SKM-1 treated with dmso at 0.1 percent for 144 hours (cell line): ENCODE results near the gene FBXL7.

ENCODE experiments used
- DNase-seq: peaks from one replicate; lab custom pipeline; 2025; ENCODE audit not compliant: unreplicated experiment; lab: John Stamatoyannopoulos, UW

The FBXL7 gene

DNA sequence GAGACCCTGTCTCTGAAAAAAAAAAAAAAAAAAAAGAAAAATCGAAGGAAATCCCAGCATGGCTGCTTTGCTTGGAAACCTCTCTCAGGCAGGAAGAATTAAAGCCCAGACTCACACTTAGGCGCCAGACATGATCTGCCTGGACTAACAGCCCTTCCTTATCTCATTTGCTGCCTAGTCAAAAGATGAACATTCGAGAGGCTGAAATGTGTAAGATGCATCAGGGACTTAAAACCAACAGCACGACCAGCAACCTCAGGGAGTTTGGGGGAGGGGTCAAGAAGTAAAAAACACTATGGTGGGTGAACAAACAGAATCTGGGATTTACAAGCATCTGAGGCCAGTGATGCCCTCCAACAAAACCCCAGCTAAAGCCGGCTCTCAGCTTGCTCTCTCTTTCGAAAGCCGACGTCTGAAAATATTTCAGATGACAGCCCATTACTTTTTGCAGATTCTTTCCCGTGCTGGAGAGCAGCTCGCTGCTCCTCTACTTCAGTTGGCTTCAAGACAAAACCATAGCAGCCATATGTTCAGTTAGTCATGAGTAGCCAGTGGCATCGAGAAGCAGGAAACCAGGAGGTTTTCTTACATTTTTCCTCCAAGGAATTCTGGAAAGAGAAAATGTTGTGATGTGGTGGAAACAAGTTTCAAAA is 429.8 kb downstream of the FBXL7 start:
- DNase-seq = no peak

DNA sequence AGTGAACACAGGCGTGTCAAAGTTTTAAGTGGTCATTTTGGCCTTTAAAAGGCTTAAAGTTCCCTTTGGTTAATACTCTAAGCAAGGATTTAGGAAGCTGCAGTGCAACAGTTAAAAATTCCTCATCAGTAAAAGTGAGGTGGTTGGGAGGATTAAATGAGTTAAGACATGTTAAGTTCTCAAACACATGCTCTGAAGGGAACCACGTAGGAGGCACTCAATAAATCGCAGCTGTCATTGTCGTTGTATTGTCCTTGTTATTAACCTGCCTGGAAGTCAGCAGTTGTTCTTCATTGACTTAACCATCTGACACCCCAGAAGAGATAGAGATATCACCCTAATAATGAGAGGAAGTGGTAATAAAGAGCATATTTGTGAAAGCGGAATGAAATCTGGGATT is 432.1 kb downstream of the FBXL7 start:
- DNase-seq = no peak

DNA sequence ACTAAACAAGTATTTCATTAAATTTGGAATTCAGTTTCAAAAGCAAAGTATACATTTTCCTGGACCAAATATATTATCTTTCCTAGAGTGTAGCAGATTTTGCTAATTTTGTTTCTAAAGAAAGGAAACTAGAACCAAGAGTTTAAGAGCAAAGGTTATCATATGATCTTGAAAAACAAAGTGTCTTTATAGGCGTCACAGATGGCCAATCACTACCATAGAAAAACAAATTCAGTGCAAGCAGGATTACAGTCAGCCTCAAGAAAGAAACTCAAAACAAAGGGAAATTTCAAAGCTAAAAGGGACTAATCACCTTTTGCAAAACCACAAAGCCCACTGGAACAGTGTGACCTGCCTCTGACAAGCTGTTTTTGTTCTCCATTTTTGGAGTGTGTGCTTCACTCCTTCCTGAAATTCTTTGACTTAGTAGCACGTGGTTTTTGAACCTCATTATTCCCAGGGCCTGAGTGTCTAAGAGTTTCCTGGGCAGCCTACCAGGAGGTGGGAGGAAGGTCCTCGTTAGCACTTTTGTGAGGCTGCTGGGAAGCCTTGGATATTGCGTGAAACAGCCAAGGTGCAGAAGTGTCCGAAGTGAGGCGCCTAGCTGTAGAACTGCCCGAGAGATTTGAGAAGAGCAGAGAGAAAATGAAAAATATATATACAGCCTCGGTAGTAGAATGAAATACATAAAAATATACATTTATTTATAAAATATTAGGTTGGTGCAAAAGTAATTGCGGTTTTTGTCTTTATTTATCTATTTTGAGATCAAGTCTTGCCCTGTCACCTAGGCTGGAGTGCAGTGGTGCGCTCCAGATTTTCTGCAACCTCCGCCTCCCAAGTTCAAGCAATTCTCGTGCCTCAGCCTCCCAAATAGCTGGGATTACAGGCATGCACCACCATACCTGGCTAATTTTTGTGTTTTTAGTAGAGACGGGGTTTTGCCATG is 433.6 kb downstream of the FBXL7 start:
- no peak for DNase-seq

DNA sequence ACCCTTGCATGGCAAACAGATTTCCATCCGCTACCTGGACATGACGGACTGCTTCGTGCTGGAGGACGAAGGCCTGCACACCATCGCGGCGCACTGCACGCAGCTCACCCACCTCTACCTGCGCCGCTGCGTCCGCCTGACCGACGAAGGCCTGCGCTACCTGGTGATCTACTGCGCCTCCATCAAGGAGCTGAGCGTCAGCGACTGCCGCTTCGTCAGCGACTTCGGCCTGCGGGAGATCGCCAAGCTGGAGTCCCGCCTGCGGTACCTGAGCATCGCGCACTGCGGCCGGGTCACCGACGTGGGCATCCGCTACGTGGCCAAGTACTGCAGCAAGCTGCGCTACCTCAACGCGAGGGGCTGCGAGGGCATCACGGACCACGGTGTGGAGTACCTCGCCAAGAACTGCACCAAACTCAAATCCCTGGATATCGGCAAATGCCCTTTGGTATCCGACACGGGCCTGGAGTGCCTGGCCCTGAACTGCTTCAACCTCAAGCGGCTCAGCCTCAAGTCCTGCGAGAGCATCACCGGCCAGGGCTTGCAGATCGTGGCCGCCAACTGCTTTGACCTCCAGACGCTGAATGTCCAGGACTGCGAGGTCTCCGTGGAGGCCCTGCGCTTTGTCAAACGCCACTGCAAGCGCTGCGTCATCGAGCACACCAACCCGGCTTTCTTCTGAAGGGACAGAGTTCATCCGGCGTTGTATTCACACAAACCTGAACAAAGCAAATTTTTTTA is 436.7 kb downstream of the FBXL7 start:
- DNase-seq = no peak

DNA sequence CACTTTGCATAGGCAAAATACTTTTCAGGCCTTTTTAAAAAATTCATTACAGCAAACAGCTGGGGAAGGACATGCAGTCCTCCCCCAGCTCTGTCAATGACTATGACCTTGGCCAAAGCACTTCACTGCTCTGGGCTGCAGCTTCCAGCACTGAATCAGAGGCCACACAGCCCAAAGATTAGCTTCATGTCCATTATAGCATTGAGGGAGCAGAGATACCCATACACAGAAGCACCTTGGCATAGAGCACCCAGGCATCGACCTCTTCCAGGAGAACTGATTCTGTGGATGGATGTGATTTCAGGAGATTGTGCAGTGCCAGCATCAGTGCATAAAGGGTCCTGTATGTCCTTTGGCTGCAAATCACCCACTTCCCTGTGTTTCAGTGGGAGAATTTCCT is 437.7 kb downstream of the FBXL7 start:
- no peak for DNase-seq

DNA sequence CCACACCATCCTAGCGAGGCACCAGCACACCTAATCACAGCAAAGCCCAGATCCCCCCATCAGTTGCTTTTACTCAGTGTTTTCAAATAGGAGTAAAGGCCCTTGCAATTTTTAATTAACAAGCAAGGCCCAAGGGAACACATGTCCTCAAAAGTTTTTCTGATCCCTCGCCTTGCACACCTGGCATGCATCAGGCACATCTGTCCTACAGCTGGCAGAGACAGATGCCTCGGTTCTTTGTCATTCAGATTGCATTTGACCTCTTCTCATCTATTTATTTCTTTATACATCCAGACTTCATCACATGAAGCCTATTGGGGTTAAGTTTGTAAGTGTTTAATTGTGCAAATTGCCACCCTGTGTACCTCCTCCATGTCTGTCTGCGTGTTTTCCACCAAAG is 438.2 kb downstream of the FBXL7 start:
- DNase-seq = no peak

DNA sequence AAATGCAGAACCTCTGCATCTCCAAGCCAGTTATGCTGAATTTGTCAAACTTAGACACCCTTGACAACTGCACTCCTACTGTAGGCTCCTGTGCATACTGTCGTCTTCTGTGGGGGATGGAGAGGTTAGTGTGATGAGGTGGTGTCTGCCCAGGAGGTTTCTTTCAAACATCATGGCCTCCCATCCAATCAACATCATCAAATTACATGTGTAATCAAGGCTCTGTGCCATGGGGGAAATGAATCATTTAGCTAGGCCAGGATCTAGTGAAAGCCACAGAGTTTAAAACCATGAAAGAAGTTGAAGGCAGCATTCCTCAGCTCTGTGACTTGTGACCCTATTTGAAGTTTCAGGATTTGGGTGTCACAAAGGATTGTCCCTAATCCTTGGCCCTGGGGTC is 439.0 kb downstream of the FBXL7 start:
- no peak for DNase-seq

DNA sequence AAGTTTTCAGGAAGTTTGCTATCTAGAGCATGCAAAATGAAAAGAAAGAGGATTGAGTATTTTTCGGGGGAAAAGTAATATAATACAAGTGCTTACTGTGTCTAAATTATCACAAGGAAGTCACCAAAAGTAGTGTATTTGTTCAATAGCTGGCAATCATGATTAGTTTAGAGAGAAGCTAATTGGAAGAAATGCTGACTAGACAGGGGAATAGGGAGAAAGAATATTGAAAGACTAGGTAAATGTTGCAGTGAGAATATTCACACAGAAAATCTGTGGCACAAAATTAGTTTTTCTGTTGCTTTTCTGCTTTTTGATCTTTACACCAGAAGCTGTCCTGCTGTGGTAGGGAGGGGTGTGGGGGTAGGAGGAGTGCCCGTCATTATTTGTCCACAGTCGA is 440.9 kb downstream of the FBXL7 start:
- DNase-seq = no peak

DNA sequence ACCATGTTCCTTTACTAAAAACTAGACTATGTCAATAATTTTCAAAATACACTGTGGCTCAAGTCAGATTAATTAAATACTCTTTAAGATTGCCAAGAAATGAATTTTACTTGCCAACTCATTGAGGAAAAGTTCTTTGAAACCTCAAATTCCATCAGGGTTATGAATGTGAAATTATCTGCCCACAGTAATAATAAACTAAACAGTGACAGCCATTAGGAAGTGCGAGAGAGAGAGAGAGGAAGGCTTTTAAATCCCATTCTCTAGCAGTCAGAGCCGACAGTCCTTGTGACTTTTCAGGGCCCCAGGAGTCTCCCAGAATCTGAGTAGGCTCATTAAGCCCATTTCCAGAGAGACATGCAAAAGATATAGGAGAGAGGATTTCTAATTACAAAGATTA is 443.5 kb downstream of the FBXL7 start:
- no peak for DNase-seq

DNA sequence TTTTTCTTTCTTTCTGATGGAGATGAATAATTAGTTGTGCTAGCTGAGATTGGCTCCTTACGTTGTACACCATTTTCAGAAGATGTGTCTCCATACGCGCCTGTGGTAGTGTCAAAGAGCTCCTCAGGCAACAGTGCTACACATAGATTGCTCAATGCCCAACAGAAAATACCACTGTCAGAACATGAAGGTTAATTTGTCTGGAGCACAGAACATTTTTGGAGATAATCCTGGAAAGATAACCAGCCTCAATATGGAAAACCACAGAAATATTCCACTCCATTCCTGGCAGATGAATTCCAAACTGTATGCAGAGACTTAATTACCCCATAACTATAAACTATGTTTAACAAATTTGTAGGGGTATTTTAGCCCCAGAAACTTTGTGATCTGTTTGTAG is 446.0 kb downstream of the FBXL7 start:
- DNase-seq = no peak

DNA sequence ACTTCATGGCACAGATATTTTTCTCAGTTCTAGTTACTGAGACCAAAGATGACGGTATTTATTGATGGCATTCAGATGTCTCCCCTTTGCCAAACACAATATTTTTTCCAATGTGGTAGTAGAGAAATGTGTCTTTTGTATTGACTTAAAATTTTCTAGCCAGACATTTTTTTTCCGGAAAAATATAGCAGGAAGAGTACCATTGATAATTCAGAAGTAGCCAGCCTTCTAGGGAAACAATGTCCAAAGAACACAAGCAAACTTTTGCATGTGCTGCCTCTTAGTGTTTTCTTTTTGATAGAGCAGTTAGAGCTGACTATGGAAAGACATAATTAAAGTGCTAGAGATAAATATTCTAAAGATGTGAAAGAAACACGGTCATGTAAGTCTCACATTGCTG is 448.2 kb downstream of the FBXL7 start:
- no peak for DNase-seq

DNA sequence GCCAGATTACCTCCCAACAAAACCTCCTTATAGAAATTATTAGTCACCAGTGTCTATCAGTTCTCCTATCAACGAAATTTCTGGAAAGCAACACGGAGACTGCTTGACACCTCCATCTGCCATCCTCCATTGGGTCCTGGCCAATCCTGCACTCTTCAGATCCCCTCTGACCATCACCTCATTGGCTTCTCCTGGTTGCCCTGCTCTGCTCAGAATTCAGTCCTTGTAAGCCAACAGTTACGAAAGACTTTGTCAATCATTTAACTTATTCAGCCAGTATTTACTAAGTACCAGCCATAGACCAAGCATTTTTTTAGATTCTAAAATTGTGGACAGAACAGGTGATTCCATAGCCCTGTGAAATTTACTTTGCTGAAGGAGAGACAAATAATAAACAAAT is 451.1 kb downstream of the FBXL7 start:
- no peak for DNase-seq

DNA sequence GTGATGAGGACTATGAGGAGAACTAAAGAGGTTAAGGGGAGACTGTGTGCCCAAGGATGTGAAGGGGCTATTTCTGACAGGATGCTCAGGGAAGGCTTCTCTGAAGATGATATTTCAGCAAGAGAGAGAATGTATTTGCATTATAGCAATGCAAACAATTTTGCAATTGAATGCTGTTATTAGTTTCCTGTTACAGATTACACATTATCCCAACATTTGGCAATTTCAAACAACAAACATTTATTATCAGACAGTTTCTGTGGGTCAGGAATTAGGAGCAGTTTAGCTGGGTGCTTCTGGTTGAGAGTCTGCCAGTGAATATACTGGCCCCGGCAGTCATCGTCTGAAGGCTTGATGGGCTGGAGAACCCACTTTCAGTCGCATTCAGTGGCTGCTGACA is 451.6 kb downstream of the FBXL7 start:
- no peak for DNase-seq

DNA sequence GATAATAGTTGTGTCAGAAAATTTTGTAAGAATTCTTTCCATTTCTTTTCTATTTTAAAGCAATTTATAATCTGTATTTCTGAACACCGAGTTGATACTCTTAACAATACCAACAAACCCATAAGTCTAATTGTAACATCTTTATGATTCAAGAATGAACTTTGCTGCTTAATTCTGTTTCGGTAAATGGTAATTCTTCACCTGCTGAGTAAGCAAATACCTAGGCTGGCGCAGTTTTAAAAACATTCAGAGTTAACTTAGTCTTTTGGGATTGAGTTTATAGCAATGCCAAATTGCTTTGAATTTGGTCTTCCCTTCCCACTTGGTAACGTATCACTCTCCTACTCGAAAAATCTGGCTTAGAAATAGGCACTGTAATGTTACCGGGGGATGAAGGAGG is 456.6 kb downstream of the FBXL7 start:
- DNase-seq = no peak

DNA sequence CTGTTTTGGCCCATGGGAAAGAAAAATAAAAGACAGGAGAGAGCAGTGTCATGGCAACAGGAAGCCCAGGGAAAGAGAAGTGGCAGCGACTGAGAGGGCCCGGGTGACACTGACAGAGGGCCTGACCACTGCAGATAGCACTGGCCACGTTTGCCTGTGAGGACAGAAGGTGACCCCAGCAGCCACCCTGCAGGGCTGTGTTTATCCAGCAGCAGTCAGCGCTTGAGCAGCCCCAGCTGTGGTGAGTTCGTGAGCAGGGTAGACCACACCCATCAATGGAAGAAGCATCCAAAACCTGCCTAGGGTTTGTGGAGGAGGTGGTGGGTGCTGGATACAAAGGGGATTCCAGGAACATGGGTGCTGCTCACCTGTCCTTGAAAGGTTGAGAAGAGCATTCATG is 457.1 kb downstream of the FBXL7 start:
- no peak for DNase-seq

DNA sequence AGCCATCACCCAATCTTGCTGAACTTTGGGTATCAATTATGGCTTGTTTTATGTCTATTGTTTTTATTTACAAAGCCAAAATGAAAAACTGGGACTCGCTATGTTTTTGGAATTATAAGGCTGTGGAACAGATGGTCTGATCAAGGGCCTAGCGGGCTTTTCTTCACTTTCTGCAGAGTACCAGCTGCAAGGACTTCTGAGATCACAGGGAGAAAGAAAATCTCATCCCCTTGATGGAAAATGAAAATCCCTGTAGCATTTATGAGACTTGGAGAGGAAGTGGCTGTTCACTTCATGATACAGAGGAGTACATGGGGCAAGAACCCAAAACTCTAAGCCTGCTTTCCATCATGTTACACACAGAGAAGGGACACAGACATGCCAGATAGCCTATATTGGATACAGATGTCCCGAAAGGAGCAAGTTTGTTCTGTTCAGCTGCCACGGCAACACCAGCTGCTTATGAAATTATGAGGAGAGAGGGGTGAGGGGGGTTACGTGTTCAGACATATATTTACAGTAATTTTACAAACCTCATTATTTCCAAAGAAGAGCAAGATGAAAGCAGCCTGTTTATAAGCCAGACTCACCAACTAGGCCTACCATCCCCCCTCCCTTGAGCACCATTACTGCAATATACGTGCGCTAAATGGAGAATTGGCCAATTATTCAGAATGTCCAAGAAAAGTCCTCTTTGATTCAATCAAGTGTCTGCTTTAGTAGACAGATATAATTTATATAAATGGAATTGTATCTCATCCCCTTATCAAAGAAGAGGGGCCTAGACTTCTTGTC is 459.6 kb downstream of the FBXL7 start:
- no peak for DNase-seq

DNA sequence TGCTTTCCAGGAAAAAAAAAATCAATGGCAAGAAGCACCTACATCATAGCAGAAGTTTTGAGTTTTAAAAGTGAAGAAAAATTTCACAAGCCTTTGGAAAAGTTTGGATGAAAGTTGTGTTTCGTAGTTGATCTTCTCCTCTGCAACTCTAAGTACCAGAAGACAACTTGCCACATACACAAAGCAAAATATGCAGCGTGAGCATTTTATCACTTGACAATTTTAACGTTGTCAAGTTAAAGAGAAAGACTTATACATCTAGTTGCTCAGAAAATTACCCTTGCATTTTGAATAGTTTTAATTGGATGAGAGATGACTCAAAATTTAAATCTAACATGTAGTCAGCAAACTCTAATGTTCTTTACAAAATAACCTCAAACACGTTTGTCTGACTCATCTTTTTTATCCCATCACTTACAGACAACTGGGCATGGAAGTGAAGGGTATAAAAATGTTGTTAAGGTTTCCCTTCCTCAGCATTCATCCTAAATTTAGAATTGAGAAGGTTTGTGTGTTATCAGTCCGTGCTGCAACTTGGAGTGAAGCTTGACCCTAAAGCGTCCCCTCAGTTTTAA is 466.2 kb downstream of the FBXL7 start:
- DNase-seq = no peak

DNA sequence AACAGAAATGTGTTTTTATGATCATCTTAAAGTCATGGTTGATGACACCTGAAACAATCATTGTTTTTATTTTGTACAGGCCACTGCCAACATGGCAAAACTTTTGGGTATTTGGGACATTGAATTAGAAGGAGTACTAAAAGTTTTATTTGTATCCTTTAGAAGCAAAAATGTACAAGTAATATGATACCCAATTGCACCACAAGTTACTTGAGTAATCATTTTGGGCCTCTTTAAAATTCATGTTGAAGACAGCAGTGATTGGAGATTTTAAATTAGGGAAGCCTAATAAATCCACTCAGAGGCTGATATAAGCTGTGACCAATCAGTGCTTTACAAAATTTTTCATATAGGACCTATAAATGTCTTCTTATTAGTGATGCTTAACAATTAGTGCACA is 466.7 kb downstream of the FBXL7 start:
- DNase-seq = no peak

DNA sequence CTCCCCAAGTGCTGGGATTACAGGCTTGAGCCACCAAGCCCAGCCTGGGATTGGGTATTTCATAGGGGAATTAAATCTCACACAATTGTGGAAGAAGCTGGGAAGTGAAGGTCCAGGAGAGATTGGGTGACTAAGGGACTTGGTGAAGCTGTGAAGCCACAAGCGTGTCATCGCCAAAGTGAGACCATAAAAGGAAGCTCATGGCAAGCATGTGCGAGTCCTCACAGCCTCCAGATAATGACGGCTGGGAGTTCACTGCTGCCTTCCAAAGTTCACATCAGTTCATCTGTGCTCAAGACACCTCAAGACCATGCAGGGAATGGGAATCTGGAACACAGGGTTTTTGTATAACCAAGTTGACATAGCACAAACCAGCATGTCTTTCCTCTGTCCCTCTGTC is 469.0 kb downstream of the FBXL7 start:
- no peak for DNase-seq

DNA sequence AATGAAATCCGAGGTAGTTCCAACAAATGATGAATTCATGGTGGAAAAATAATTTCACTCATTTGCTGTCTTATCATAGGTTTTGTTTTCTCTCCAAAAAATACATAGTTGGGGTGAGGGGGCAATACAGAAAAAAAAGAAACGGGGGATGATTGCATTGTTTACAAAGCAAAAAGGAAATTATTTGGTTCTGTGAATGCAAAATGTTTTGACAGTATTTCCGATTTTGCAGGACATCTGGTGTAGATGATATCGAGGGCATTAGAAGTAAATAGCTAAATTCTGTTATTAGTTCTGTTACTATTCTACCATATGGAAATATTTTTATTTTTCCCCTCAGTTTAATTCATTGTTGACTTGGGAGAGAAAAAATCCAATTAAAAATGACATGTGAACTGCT is 477.9 kb downstream of the FBXL7 start:
- DNase-seq = no peak

DNA sequence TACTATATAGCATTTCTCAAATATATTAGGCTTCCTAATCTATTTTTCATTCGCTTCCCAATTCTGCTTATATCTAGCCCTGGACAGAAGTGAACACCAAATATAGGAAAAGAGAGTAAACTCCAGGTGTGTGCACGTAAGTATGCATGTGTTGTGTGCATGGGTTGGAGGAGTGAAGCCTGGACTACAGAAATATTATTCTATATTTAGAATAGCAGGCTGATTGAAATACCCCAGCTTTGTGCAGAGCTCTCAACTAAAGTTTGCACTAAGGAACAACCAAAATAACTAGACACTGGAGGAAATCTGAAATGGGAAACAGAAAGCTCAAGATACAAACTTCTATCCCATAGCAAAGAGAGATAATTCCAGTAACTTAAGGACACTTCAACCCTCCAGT is 480.9 kb downstream of the FBXL7 start:
- no peak for DNase-seq
